Caco-2 (cell line): ENCODE data around the gene MAGI1. TPM values are rescaled to one million over a fixed set of nuclear protein-coding genes. Genes with fewer than 3 reads are reported as not detected.
"Not testable (repeated sequence)": the region's sequence is repeated elsewhere in the genome, so short reads cannot be mapped to it uniquely, and the experiment has no call there.

Experiments used
- BruUV-seq: library from RNA; stranded (reverse); fragments of 400-500 nt; replicated peaks from 2 replicates; lab custom pipeline; 2021; lab: Mats Ljungman, UMichigan
- CTCF ChIA-PET: fragments of 300-600 bp; sonication (Branson Sonifier 250); formaldehyde crosslinking; loops from one replicate; lab custom pipeline; 2022; ENCODE audit warnings: antibody characterized with exemption; lab: Charles Lee
- POLR2A ChIA-PET: fragments of 300-600 bp; sonication (Branson Sonifier 250); formaldehyde crosslinking; loops from one replicate; lab custom pipeline; 2022; ENCODE audit warnings: antibody characterized with exemption; lab: Charles Lee
- DNase-seq, 2 experiments: peaks; one replicate each; pipeline versions ENCODE4 v3.0.0 to v3.0.0-alpha.2; 2020 to 2022
- H3K27me3 ChIP-seq: replicated peaks from 2 replicates; pipeline ENCODE4 v1.6.0; 2011; ENCODE audit warnings: low read length; ENCODE audit not compliant: control insufficient read depth, insufficient read depth
- H3K36me3 ChIP-seq: 2 replicates; pipeline ENCODE4 v1.5.1; 2011; ENCODE audit warnings: low read length; ENCODE audit not compliant: control insufficient read depth, insufficient read depth
- H3K4me1 ChIP-seq: fragments of 250-450 bp; sonication (Bioruptor Pico); 2 replicates; pipeline ENCODE4 v1.5.1; 2020; ENCODE audit warnings: mild to moderate bottlenecking
- H3K4me3 ChIP-seq: 2 replicates; pipeline ENCODE4 v1.5.1; 2011; ENCODE audit warnings: low read depth, mild to moderate bottlenecking, control low read depth, low read length
- H3K9me3 ChIP-seq: fragments of 250-450 bp; sonication (Bioruptor Pico); 2 replicates; pipeline ENCODE4 v1.5.1; 2020; ENCODE audit warnings: mild to moderate bottlenecking, moderate library complexity
- H3K27ac Mint-ChIP-seq: one replicate; pipeline ENCODE4 v1.8.0; 2022; ENCODE audit warnings: mixed read lengths; ENCODE audit not compliant: unreplicated experiment
- H3K27me3 Mint-ChIP-seq: one replicate; pipeline ENCODE4 v1.8.0; 2022; ENCODE audit warnings: mixed read lengths; ENCODE audit not compliant: insufficient read depth, unreplicated experiment
- H3K36me3 Mint-ChIP-seq: one replicate; pipeline ENCODE4 v1.8.0; 2022; ENCODE audit warnings: mild to moderate bottlenecking, mixed read lengths; ENCODE audit not compliant: insufficient read depth, unreplicated experiment
- H3K4me1 Mint-ChIP-seq: one replicate; pipeline ENCODE4 v1.8.0; 2022; ENCODE audit warnings: low read depth, mixed read lengths; ENCODE audit not compliant: unreplicated experiment
- H3K4me3 Mint-ChIP-seq: one replicate; pipeline ENCODE4 v1.8.0; 2022; ENCODE audit warnings: mild to moderate bottlenecking, moderate library complexity, mixed read lengths; ENCODE audit not compliant: unreplicated experiment
- H3K9me3 Mint-ChIP-seq: one replicate; pipeline ENCODE4 v1.8.0; 2022; ENCODE audit warnings: mixed read lengths; ENCODE audit not compliant: unreplicated experiment
- intact Hi-C: fragments of 100-400 bp; cut with micrococcal nuclease; formaldehyde crosslinking; loops from one replicate; pipeline ENCODE4 v1.10.0; 2022; ENCODE audit not compliant: unreplicated experiment
- total RNA-seq: library from RNA; stranded (reverse); gene quantifications from 2 replicates; pipeline ENCODE4 v1.2.3, GENCODE V29; 2022
- TF ChIP-seq, protein P1 (sequence below), 2 experiments: fragments of 200-600 bp in 1 of 2; IDR thresholded peaks; 1 replicate in 1 of 2; 2 replicates in 1 of 2; pipeline versions ENCODE4 v1.5.1 to v1.8.0; 2011 to 2022; ENCODE audit warnings: antibody characterized with exemption in 1 of 2, control low read depth in 1 of 2, inconsistent platforms in 1 of 2, low read depth in 1 of 2, low read length in 1 of 2, mild to moderate bottlenecking in 1 of 2, moderate library complexity in 1 of 2; ENCODE audit not compliant: insufficient read depth in 1 of 2, severe bottlenecking in 1 of 2, unreplicated experiment in 1 of 2

The MAGI1 gene
- total RNA-seq, 1 experiment from 2014 or later = 64.9 TPM

GRCh38 chr3:65723011-65723410 lies 315.7 kb downstream of the MAGI1 start:
- TF ChIP-seq, protein P1, sequence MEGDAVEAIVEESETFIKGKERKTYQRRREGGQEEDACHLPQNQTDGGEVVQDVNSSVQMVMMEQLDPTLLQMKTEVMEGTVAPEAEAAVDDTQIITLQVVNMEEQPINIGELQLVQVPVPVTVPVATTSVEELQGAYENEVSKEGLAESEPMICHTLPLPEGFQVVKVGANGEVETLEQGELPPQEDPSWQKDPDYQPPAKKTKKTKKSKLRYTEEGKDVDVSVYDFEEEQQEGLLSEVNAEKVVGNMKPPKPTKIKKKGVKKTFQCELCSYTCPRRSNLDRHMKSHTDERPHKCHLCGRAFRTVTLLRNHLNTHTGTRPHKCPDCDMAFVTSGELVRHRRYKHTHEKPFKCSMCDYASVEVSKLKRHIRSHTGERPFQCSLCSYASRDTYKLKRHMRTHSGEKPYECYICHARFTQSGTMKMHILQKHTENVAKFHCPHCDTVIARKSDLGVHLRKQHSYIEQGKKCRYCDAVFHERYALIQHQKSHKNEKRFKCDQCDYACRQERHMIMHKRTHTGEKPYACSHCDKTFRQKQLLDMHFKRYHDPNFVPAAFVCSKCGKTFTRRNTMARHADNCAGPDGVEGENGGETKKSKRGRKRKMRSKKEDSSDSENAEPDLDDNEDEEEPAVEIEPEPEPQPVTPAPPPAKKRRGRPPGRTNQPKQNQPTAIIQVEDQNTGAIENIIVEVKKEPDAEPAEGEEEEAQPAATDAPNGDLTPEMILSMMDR (IDR thresholded peaks at IDR 0.05; ENCODE audit: insufficient read depth in 1 of 2, low read depth in 1 of 2, low read length in 1 of 2, severe bottlenecking in 1 of 2, unreplicated experiment in 1 of 2) = no peak

DNA sequence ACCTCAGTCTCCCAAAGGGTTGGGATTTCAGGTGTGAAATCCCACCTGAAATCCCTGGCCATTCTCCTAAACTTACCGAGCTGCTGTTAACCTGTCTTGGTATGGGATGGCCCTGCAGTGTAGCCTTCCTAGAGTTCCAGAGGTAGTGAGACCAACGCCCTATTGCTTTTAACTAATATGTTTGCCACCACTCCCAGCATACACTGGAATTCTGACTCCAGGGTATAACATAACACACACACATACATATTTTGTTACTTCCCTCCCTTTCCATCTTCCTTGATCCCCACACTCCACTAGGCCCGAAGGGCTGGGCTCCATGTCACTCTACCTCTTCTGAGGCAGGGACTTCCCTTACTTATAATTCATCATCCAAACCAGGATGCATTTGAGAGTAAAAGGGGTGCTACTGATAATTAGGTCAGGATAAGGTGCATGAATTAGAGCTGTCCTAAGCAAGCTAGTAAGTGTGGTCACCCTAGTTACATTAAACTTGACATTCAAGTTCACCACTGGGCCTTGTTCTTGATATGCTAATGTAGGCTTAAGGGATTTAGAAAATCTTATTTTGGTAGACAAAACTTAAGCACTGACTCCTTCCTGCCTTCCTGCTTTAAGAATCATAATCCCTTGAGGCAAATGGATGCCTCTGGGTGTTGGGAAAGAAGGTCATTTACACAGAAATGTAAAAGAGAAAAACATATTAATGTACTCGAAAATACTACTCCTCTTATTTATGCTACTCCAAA lies 317.6 kb downstream of the MAGI1 start:
- H3K4me3 ChIP-seq = no peak overlapping the region
- POLR2A ChIA-PET = no interaction called here
- no peaks in the 10 kb centered on the region for H3K27me3 ChIP-seq
- H3K27ac Mint-ChIP-seq = no peak overlapping the region
- H3K27me3 Mint-ChIP-seq = no peaks in the 10 kb centered on the region
- H3K4me1 ChIP-seq = no peaks in the 10 kb centered on the region
- no peaks in the 10 kb centered on the region for H3K9me3 ChIP-seq
- no peaks in the 10 kb centered on the region for H3K9me3 Mint-ChIP-seq
- TF ChIP-seq, protein P1 (IDR thresholded peaks at IDR 0.05; ENCODE audit: insufficient read depth in 1 of 2, low read depth in 1 of 2, low read length in 1 of 2, severe bottlenecking in 1 of 2, unreplicated experiment in 1 of 2) = no peak
- no peak overlapping the region for H3K4me3 Mint-ChIP-seq
- H3K4me1 Mint-ChIP-seq = peaks cover 6% of the 10 kb centered on the region
- H3K36me3 ChIP-seq = no peaks in the 10 kb centered on the region
- no peak for DNase-seq
- intact Hi-C loops = no loop called here
- CTCF ChIA-PET = no interaction called here
- peaks cover 10% of the 10 kb centered on the region for H3K36me3 Mint-ChIP-seq
- BruUV-seq = no TSS peak

More at GRCh38 chr3:65723011-65723410, 315.7 kb downstream of the MAGI1 start:
- no peaks in the 10 kb centered on the region for H3K9me3 Mint-ChIP-seq
- ChIA-PET CTCF (no interaction called here), POLR2A (no interaction called here)
- no peak overlapping the region for H3K4me3 Mint-ChIP-seq
- H3K4me3 ChIP-seq = no peak overlapping the region
- H3K4me1 ChIP-seq = no peaks in the 10 kb centered on the region
- H3K36me3 ChIP-seq = no peaks in the 10 kb centered on the region
- intact Hi-C loops = no loop called here
- no peak overlapping the region for H3K27ac Mint-ChIP-seq
- H3K9me3 ChIP-seq = no peaks in the 10 kb centered on the region
- H3K27me3 Mint-ChIP-seq = no peaks in the 10 kb centered on the region
- no peak for DNase-seq
- no peaks in the 10 kb centered on the region for H3K27me3 ChIP-seq
- peaks cover 6% of the 10 kb centered on the region for H3K4me1 Mint-ChIP-seq
- peaks cover 10% of the 10 kb centered on the region for H3K36me3 Mint-ChIP-seq
- BruUV-seq = no TSS peak

DNA sequence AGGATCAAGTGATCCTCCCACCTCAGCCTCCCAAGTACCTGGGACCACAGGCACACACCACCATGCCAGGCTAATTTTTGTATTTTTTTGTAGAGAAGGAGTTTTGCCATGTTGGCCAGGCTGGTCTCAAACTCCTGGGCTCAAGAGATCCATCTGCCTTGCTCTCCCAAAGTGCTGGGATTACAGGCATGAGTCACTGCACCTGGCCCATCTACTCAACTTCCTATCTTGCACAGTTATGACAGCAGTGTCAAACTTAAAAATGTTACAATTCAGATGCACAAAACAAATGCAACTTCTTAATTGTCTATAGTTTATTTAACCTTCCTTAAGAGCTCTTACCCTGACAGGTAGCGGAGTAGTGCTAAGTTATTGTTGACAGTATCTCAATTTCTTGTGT lies 319.1 kb downstream of the MAGI1 start:
- H3K36me3 Mint-ChIP-seq, DNase-seq, H3K36me3 ChIP-seq, CTCF ChIA-PET, POLR2A ChIA-PET, intact Hi-C loops, H3K4me3 ChIP-seq, H3K27me3 ChIP-seq, H3K4me1 Mint-ChIP-seq, H3K9me3 Mint-ChIP-seq, H3K4me3 Mint-ChIP-seq, H3K27me3 Mint-ChIP-seq, BruUV-seq, H3K4me1 ChIP-seq, H3K27ac Mint-ChIP-seq, H3K9me3 ChIP-seq: not testable (repeated sequence)
